GM23338 (cell line): ENCODE data around the gene RNF133. TPM values are rescaled to one million over a fixed set of nuclear protein-coding genes. Genes with fewer than 3 reads are reported as not detected.

ENCODE experiments used
- ATAC-seq: fragments of 200-7000 bp; cut with Tn5 transposase; 3 replicates; pipeline ENCODE4 v1.9.1; 2020
- DNase-seq: peaks from one replicate; pipeline ENCODE4 v3.0.0-alpha.2; 2015; ENCODE audit warnings: low spot score
- H2AFZ ChIP-seq: fragments of 200-600 bp; sonication (generic); 2 replicates; pipeline ENCODE4 v1.8.0; 2016; ENCODE audit warnings: antibody characterized with exemption, mild to moderate bottlenecking, moderate library complexity
- H3F3A ChIP-seq: fragments of 200-600 bp; sonication (generic); replicated peaks from 2 replicates; pipeline ENCODE4 v1.8.0; 2017; ENCODE audit warnings: antibody characterized with exemption, mixed run types, low read depth
- H3K27ac ChIP-seq: fragments of 200-600 bp; sonication (generic); 2 replicates; pipeline ENCODE4 v1.6.1; 2016; ENCODE audit warnings: low read depth
- H3K27me3 ChIP-seq: fragments of 200-600 bp; sonication (generic); 2 replicates; pipeline ENCODE4 v1.8.0; 2016; ENCODE audit warnings: mild to moderate bottlenecking, mixed run types, moderate library complexity; ENCODE audit not compliant: insufficient read depth
- H3K36me3 ChIP-seq: fragments of 200-600 bp; sonication (generic); 2 replicates; pipeline ENCODE4 v1.8.0; 2016; ENCODE audit warnings: mild to moderate bottlenecking; ENCODE audit not compliant: insufficient read depth
- H3K4me1 ChIP-seq: fragments of 200-600 bp; sonication (generic); 2 replicates; pipeline ENCODE4 v1.8.0; 2016; ENCODE audit warnings: mild to moderate bottlenecking, moderate library complexity; ENCODE audit not compliant: insufficient read depth
- H3K4me2 ChIP-seq: fragments of 200-600 bp; sonication (generic); 2 replicates; pipeline ENCODE4 v1.7.1; 2017; ENCODE audit warnings: mixed run types
- H3K4me3 ChIP-seq: fragments of 200-600 bp; sonication (generic); 2 replicates; pipeline ENCODE4 v1.6.1; 2016; ENCODE audit warnings: mixed run types
- H3K79me2 ChIP-seq: fragments of 200-600 bp; sonication (generic); replicated peaks from 2 replicates; pipeline ENCODE4 v1.8.0; 2017; ENCODE audit warnings: mild to moderate bottlenecking; ENCODE audit not compliant: insufficient read depth
- H3K9me2 ChIP-seq: fragments of 200-600 bp; sonication (generic); 2 replicates; pipeline ENCODE4 v1.8.0; 2017; ENCODE audit not compliant: insufficient read depth
- H4K20me1 ChIP-seq: fragments of 200-600 bp; sonication (generic); replicated peaks from 2 replicates; pipeline ENCODE4 v1.8.0; 2017; ENCODE audit warnings: mild to moderate bottlenecking; ENCODE audit not compliant: insufficient read depth
- H3K27ac Mint-ChIP-seq: 2 replicates; pipeline ENCODE4 v1.8.0; 2020; ENCODE audit warnings: inconsistent platforms, mild to moderate bottlenecking, moderate library complexity, mixed read lengths
- H3K27me3 Mint-ChIP-seq: 3 replicates; pipeline ENCODE4 v1.8.0; 2022; ENCODE audit warnings: low read depth, mild to moderate bottlenecking, moderate library complexity, mixed read lengths, inconsistent platforms; ENCODE audit not compliant: insufficient read depth, poor library complexity
- H3K36me3 Mint-ChIP-seq: 3 replicates; pipeline ENCODE4 v1.8.0; 2021; ENCODE audit warnings: low read depth, mild to moderate bottlenecking, inconsistent platforms, moderate library complexity, mixed read lengths
- H3K4me1 Mint-ChIP-seq: 3 replicates; pipeline ENCODE4 v1.8.0; 2020; ENCODE audit warnings: mild to moderate bottlenecking, inconsistent platforms, mixed read lengths
- H3K4me3 Mint-ChIP-seq: 3 replicates; pipeline ENCODE4 v1.8.0; 2021; ENCODE audit warnings: moderate library complexity, mild to moderate bottlenecking, inconsistent platforms, mixed read lengths
- H3K9me3 Mint-ChIP-seq: 3 replicates; pipeline ENCODE4 v1.8.0; 2020; ENCODE audit warnings: moderate library complexity, mild to moderate bottlenecking, inconsistent platforms, mixed read lengths
- CREB1 ChIP-seq: fragments of 250-450 bp; sonication (Bioruptor Pico); IDR thresholded peaks from 2 replicates; pipeline ENCODE4 v1.5.0; 2020; ENCODE audit warnings: low read depth, mild to moderate bottlenecking, moderate library complexity
- CTCF ChIP-seq, 2 experiments: fragments of 200-600 bp in 1 of 2; sonication (generic) in 1 of 2; conservative IDR thresholded peaks; 2 replicates each; pipeline versions ENCODE4 v1.5.1 to v1.6.1; 2016 to 2017; ENCODE audit warnings: antibody characterized with exemption in 2 of 2, low read depth in 2 of 2, mild to moderate bottlenecking in 2 of 2, moderate library complexity in 1 of 2
- ETS1 ChIP-seq: IDR thresholded peaks from 2 replicates; pipeline ENCODE4 v1.6.1; 2016; ENCODE audit warnings: antibody characterized with exemption
- EZH2 ChIP-seq: fragments of 200-600 bp; sonication (generic); IDR thresholded peaks from one replicate; pipeline ENCODE4 v1.8.0; 2017; ENCODE audit warnings: antibody characterized with exemption, mild to moderate bottlenecking, low read depth; ENCODE audit not compliant: unreplicated experiment
- EZH2phosphoT487 ChIP-seq: fragments of 200-600 bp; sonication (generic); IDR thresholded peaks from one replicate; pipeline ENCODE4 v1.8.1; 2018; ENCODE audit warnings: antibody characterized with exemption; ENCODE audit not compliant: unreplicated experiment
- JUNB ChIP-seq: IDR thresholded peaks from one replicate; pipeline ENCODE4 v1.6.1; 2016; ENCODE audit warnings: antibody characterized with exemption; ENCODE audit not compliant: unreplicated experiment
- NANOG ChIP-seq: IDR thresholded peaks from 2 replicates; pipeline ENCODE4 v1.6.1; 2016; ENCODE audit warnings: antibody characterized with exemption, borderline replicate concordance
- POLR2AphosphoS5 ChIP-seq: IDR thresholded peaks from 2 replicates; pipeline ENCODE4 v1.6.1; 2016; ENCODE audit warnings: antibody characterized with exemption, low read depth
- REST ChIP-seq: IDR thresholded peaks from one replicate; pipeline ENCODE4 v1.6.1; 2018; ENCODE audit warnings: antibody characterized with exemption; ENCODE audit not compliant: unreplicated experiment
- STAT1 ChIP-seq: IDR thresholded peaks from one replicate; pipeline ENCODE4 v1.6.1; 2016; ENCODE audit warnings: antibody characterized with exemption; ENCODE audit not compliant: unreplicated experiment
- ZNF114 ChIP-seq: fragments of 250-450 bp; sonication (Bioruptor Pico); IDR thresholded peaks from 2 replicates; pipeline ENCODE4 v1.5.0; 2020; ENCODE audit warnings: mild to moderate bottlenecking, moderate library complexity
- ZNF331 ChIP-seq: fragments of 250-450 bp; sonication (Bioruptor Pico); IDR thresholded peaks from 2 replicates; pipeline ENCODE4 v1.5.0; 2020; ENCODE audit warnings: low read depth, mild to moderate bottlenecking, moderate library complexity
- polyA plus RNA-seq: library from polyadenylated mRNA; unstranded; fragments of >200 nt; fragmentation: Nextera tagmentation; extraction: Ambion mirVana; gene quantifications from 2 replicates; pipeline ENCODE4 v1.2.1, GENCODE V29; 2016
- total RNA-seq: library from RNA; depleted of rRNA; stranded (reverse); fragments of >200 nt; shearing (Covaris generic); gene quantifications from 2 replicates; pipeline ENCODE4 v1.2.3, GENCODE V29; 2014
- TF ChIP-seq, protein P1 (sequence below): fragments of 250-450 bp; sonication (Bioruptor Pico); IDR thresholded peaks from 2 replicates; pipeline ENCODE4 v1.5.0; 2020; ENCODE audit warnings: mild to moderate bottlenecking, moderate library complexity

The RNF133 gene
- total and polyA plus RNA-seq, 2 experiments from 2014 or later: 2.0 TPM; not detected in 1

- Mint-ChIP-seq H3K9me3 (peaks cover 5% of the 10 kb centered on the region; the same call in 2 of the 3 replicates), H3K4me1 (peaks cover 29% of the 10 kb centered on the region), H3K27ac (no peak overlapping the region; the same call in 1 of the 2 replicates), H3K36me3 (peaks cover 5% of the 10 kb centered on the region; the same call in 2 of the 3 replicates), H3K4me3 (no peak overlapping the region), H3K27me3 (peaks cover 3% of the 10 kb centered on the region)
- ATAC-seq (peak; percentile 59), DNase-seq (no peak)
- H3K4me1 ChIP-seq: no peaks in the 10 kb centered on the region; the same call in 1 of the 2 replicates
- H3K4me2 ChIP-seq: peak overlapping the region; percentile 11; the same call in 1 of the 2 replicates
- H3F3A ChIP-seq: no peaks in the 10 kb centered on the region
- no peaks in the 10 kb centered on the region for H4K20me1 ChIP-seq
- peaks cover 9% of the 10 kb centered on the region; the same call in 1 of the 2 replicates for H3K9me2 ChIP-seq
- no peaks in the 10 kb centered on the region for H3K36me3 ChIP-seq
- H3K27ac ChIP-seq: no peak overlapping the region
- H3K79me2 ChIP-seq: peaks cover 5% of the 10 kb centered on the region; the same call in 1 of the 2 replicates
- no peak overlapping the region for H2AFZ ChIP-seq
- no peak for TF ChIP-seq CREB1 (CRISPR knock-in tag)
- no peak for TF ChIP-seq ETS1
- no peak for TF ChIP-seq ZNF114
- no peak for TF ChIP-seq NANOG
- TF ChIP-seq STAT1: no peak
- TF ChIP-seq REST: no peak
- TF ChIP-seq EZH2phosphoT487: no peak
- no peak for TF ChIP-seq CTCF (conservative IDR thresholded peaks at IDR 0.05; ENCODE audit: low read depth in 2 of 2)
- TF ChIP-seq POLR2AphosphoS5: no peak
- TF ChIP-seq EZH2: no peak
- TF ChIP-seq ZNF331: no peak
- TF ChIP-seq JUNB: no peak
- TF ChIP-seq, protein P1, sequence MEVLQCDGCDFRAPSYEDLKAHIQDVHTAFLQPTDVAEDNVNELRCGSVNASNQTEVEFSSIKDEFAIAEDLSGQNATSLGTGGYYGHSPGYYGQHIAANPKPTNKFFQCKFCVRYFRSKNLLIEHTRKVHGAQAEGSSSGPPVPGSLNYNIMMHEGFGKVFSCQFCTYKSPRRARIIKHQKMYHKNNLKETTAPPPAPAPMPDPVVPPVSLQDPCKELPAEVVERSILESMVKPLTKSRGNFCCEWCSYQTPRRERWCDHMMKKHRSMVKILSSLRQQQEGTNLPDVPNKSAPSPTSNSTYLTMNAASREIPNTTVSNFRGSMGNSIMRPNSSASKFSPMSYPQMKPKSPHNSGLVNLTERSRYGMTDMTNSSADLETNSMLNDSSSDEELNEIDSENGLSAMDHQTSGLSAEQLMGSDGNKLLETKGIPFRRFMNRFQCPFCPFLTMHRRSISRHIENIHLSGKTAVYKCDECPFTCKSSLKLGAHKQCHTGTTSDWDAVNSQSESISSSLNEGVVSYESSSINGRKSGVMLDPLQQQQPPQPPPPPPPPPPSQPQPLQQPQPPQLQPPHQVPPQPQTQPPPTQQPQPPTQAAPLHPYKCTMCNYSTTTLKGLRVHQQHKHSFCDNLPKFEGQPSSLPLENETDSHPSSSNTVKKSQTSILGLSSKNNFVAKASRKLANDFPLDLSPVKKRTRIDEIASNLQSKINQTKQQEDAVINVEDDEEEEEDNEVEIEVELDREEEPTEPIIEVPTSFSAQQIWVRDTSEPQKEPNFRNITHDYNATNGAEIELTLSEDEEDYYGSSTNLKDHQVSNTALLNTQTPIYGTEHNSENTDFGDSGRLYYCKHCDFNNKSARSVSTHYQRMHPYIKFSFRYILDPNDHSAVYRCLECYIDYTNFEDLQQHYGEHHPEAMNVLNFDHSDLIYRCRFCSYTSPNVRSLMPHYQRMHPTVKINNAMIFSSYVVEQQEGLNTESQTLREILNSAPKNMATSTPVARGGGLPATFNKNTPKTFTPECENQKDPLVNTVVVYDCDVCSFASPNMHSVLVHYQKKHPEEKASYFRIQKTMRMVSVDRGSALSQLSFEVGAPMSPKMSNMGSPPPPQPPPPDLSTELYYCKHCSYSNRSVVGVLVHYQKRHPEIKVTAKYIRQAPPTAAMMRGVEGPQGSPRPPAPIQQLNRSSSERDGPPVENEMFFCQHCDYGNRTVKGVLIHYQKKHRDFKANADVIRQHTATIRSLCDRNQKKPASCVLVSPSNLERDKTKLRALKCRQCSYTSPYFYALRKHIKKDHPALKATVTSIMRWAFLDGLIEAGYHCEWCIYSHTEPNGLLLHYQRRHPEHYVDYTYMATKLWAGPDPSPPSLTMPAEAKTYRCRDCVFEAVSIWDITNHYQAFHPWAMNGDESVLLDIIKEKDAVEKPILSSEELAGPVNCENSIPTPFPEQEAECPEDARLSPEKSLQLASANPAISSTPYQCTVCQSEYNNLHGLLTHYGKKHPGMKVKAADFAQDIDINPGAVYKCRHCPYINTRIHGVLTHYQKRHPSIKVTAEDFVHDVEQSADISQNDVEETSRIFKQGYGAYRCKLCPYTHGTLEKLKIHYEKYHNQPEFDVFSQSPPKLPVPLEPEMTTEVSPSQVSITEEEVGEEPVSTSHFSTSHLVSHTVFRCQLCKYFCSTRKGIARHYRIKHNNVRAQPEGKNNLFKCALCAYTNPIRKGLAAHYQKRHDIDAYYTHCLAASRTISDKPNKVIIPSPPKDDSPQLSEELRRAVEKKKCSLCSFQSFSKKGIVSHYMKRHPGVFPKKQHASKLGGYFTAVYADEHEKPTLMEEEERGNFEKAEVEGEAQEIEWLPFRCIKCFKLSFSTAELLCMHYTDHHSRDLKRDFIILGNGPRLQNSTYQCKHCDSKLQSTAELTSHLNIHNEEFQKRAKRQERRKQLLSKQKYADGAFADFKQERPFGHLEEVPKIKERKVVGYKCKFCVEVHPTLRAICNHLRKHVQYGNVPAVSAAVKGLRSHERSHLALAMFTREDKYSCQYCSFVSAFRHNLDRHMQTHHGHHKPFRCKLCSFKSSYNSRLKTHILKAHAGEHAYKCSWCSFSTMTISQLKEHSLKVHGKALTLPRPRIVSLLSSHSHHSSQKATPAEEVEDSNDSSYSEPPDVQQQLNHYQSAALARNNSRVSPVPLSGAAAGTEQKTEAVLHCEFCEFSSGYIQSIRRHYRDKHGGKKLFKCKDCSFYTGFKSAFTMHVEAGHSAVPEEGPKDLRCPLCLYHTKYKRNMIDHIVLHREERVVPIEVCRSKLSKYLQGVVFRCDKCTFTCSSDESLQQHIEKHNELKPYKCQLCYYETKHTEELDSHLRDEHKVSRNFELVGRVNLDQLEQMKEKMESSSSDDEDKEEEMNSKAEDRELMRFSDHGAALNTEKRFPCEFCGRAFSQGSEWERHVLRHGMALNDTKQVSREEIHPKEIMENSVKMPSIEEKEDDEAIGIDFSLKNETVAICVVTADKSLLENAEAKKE (CRISPR knock-in tag): no peak
- no peaks in the 10 kb centered on the region for H3K27me3 ChIP-seq
- H3K4me3 ChIP-seq: no peak overlapping the region
Measured at GRCh38 chr7:122719010-122719578, 20.2 kb upstream of the RNF133 start.
